GM12878 (cell line): ENCODE data around the gene TIMP2.

Experiments
- DPF2 ChIP-seq: fragments of 450-650 bp; IDR thresholded peaks from 2 replicates; pipeline ENCODE4 v1.6.1; 2017; ENCODE audit warnings: mild to moderate bottlenecking
- POLR2A ChIP-seq: IDR thresholded peaks from 2 replicates; pipeline ENCODE4 v1.6.1; 2011; ENCODE audit warnings: low read depth, mild to moderate bottlenecking, low read length
- TF ChIP-seq, protein P1 (sequence below), 3 experiments: IDR thresholded peaks in 2 of 3; conservative IDR thresholded peaks in 1 of 3; 2 replicates each; pipeline ENCODE4 v1.5.1; 2011; ENCODE audit warnings: low read depth in 3 of 3, low read length in 3 of 3, mild to moderate bottlenecking in 3 of 3, control low read depth in 2 of 3, moderate library complexity in 2 of 3, inconsistent platforms in 1 of 3, mixed read lengths in 1 of 3; ENCODE audit not compliant: control insufficient read depth in 2 of 3, insufficient read depth in 1 of 3; ENCODE audit errors: extremely low read depth in 1 of 3

DNA sequence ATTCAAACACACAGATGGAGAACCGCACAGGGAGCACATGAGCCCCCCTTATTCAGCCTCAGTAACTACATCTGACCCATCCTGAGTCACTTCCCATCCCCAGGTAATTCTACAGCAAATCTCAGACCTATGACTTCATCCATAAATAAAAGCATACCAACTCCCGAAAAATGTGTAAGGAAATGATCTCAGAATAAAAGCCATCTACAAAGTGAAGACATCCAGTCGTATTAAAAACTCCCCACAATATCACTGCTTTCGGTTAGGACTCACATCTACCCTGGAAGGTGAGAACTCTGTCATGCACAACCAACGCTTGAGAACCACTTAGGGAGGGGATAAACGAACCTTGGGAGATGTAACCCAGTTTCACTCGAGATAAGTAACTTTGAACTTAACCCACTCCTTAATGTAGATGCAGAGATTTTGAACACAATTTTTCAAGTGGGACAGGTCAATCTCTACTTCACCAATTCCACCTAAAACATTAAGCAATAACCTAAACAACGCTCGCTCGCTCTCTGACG is 85.9 kb downstream of the TIMP2 start:
- TF ChIP-seq, protein P1, sequence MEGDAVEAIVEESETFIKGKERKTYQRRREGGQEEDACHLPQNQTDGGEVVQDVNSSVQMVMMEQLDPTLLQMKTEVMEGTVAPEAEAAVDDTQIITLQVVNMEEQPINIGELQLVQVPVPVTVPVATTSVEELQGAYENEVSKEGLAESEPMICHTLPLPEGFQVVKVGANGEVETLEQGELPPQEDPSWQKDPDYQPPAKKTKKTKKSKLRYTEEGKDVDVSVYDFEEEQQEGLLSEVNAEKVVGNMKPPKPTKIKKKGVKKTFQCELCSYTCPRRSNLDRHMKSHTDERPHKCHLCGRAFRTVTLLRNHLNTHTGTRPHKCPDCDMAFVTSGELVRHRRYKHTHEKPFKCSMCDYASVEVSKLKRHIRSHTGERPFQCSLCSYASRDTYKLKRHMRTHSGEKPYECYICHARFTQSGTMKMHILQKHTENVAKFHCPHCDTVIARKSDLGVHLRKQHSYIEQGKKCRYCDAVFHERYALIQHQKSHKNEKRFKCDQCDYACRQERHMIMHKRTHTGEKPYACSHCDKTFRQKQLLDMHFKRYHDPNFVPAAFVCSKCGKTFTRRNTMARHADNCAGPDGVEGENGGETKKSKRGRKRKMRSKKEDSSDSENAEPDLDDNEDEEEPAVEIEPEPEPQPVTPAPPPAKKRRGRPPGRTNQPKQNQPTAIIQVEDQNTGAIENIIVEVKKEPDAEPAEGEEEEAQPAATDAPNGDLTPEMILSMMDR (IDR thresholded peaks at IDR 0.05 in 2 of 3, conservative IDR thresholded peaks at IDR 0.05 in 1 of 3; ENCODE audit: control insufficient read depth in 2 of 3, extremely low read depth in 1 of 3, insufficient read depth in 1 of 3, low read depth in 3 of 3, low read length in 3 of 3), result no peak
- TF ChIP-seq DPF2 (no peak), POLR2A (no peak)
